Kidney capillary endothelial cell (primary cell): Measurements from ENCODE around the gene FBXO41.

Source experiments
- DNase-seq: peaks from one replicate; pipeline ENCODE4 v3.0.0-alpha.2; 2018; ENCODE audit warnings: low spot score

FBXO41 gene

GRCh38 chr2:73290049-73290839 lies 6.0 kb upstream of the FBXO41 start:
- no peak for DNase-seq

DNA sequence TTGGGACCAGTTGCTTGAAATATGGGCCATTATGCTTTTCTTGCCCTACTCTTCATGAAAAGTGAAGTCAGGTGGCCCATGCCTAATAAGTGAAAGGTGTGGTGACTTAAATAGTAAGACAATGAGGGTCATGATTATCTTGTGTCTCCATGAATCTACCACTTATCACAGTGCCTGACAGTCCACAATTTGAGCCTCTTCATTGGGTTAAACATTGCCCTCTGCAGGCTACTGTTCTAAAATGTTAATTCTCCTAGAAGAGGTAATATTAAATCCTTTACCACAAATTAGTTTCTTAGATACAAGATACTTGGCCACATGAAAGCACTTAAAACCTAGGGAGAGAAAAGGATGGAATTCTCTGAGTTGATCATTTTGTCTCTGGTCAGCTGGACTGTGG lies 5.0 kb upstream of the FBXO41 start:
- no peak for DNase-seq

DNA sequence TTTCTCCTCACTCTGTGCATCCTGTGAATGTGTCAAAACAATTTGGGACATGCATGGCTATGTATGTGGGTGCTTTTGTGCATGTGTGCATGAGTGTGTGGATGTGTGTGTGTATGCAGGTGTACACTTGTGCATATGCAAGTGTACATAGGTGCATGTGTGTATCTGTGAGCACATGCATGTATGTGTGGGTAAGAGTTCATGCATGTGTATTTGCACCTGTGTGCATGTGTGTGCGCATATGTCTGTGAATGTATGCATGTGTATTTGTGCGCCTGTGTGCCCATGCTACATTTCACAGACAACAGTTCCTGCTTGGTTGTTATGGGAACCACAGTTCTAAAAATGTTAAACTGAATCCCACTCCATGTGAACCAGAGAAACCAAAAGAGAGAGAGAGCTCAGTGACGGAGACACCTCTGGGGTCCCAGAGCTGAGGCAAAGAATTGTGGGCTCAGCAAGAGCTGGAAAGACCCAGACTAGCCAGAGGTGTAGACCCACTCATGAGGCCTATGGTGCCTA lies 1.9 kb upstream of the FBXO41 start:
- DNase-seq, result no peak

GRCh38 chr2:73285159-73285739 lies 971 bp upstream of the FBXO41 start:
- no peak for DNase-seq

GRCh38 chr2:73283545-73284295 lies 558 bp downstream of the FBXO41 start:
- no peak for DNase-seq

DNA sequence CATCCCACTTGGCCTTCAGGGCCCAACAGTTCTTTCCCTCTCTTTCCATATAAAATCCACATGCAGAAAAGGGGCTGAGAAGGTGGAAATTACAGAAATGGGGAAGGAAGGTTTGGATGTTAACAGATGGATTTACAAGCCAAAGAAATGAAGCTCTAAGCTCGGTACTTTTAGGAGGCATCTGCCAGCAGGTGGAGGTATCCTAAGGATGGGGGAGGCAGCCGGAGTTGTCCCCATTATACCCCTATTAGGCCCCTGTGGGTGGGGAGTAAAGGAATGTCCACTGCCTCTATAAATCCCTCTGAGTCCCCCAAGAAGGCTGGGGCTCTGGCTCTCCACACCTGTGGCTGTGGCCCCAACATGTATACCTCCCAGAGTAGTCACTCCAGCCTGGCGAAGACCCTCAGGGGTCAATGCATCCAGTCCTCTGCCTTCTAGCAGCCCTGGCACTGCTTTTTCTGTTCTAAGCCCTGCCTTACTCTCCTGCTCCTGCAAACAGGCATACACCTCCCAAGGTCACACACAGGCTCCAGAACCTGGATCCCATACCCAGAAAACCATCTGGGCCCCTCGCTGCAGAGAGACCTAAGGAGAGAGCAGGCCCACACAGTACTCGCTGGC lies 1.2 kb downstream of the FBXO41 start:
- no peak for DNase-seq

- DNase-seq, result no peak
Observed at GRCh38 chr2:73281244-73281643, 3.0 kb downstream of the FBXO41 start.

DNA sequence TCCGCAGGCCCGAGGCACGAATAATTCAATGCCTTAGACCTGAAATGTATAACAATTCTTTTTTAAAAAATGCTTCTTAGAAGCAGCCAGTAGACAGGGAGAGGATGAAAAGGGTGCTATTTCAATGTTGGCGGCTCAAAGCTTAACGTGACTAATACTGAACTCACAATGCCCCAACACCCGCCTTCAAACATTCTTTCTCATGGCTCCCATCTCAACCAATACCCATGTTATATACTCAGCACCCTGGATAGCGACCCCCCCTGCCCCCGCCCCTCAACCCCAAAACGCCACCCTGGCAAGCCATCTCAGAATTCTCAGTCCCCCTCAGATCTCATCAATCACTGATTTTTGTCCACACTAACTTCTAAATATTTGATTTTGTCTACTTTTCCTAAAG lies 4.4 kb downstream of the FBXO41 start:
- no peak for DNase-seq

DNA sequence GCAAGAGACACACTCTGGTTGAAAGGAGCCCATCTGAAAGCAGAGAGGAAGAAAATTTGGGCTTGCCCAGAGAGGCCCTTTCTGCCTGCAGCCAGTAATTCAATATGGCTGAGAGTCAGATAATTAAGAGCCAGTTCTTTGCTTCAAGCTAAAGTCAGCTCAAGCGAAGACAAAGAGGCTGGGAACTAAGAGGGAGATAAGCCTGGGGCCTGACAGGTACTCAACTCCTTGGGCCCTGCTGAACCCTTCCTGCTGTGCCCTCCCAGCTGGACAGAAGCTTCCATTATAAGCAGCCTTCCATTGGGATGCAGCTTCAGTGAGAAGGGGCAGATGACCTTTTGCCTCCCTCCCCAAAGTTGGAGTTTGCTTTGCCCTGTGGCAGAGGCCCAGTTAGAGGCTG lies 12.0 kb downstream of the FBXO41 start:
- no peak for DNase-seq

- DNase-seq, result no peak
Observed at GRCh38 chr2:73269686-73270465, 14.4 kb downstream of the FBXO41 start.

GRCh38 chr2:73268830-73269685 lies 15.2 kb downstream of the FBXO41 start:
- no peak for DNase-seq

DNA sequence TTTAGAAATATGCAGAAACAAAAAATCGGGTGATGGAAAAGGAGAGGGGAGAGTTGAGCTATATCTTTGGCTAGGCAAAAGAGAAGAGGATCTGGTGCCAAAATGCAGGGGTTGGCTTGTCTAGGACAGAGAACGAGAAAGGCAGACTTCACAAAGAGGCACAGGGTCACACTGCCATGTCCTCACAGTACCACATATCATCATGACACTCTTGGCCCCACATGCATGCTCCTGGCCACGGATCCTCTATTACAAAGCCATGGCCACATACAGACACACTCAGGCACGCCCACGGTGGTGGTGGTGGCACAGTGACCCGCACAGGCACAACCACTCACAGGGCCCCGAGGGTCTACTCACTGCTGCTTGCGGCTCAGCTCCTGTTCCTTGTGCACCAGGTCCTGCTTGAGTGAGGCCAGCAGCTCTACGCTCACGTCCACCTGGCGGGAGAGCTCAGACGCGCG lies 15.9 kb downstream of the FBXO41 start:
- DNase-seq, result no peak

DNA sequence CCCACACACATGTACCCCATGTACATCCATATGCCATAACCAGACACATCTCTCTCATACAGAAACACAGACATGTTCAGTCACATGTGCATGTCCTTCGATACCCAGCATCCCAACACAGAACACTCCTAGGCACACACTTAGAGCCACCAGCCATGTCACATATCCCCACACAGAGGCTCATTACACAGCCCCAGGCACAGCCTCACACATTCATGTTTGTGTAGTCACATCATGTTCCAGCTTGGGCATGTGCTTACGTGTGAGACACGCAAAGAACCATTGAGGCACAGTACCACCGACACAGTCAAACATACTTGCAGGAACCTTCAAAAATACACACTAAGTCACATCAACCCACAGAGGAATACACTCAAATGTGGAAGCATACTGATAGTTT lies 17.3 kb downstream of the FBXO41 start:
- DNase-seq, result no peak

DNA sequence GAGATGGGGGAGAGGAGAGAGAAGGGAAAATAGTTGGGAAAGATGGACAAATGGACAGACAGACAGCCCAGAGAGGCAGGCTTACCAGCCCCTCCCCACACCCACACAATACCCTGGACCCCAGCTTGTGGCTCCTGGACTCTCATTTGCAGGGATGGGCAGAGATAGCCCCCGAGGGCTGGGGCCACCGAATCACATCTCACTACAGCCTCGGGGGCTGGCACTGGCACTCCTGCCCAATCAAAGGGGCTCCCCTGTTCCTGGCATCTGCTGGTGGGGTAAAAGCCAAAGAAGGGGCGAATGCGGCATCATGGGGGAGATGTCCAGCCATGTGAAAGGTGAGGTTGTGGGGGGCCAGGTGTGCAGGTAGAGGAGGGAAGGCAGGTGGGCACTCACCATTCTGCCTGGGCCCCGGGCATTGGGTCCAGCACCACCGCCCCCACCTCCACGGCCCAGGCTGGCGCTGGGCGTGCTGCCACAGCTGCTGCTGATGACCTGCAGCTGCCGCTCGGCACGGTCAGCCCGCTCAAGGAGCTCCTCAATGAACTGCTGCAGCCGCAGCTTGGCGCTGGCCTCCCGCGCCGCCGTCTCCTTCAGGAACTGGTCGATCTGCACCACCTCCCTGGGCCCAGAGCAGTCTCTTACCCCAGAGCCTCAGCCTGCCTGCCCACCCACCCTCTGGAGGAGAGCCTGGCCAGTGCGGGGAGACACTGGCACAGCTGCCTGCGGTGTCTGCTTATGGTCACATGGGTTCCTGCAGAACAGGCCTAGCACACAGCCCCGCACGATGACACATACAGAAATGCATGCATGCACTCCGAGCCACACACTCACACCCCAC lies 18.0 kb downstream of the FBXO41 start:
- DNase-seq, result no peak

GRCh38 chr2:73265298-73266060 lies 18.8 kb downstream of the FBXO41 start:
- DNase-seq, result no peak

DNA sequence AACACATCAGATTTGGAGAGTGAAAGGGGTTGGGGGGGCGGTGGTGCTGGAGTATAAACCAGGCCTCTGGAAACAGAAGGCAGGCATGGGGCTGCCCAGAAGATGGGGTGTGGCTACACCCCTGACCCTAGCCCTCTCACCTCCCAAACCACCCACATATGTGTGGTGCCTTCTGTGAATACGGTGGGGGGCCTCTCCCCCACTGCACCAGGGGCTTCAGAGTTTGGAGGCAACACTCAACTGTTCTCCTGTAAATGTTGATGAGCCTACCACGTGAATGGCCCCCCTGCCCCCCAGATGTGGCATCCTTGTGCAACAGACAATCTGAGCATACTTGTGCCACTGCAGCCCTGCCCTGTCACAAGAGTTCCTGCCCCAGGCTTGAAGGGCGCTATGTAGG lies 19.5 kb downstream of the FBXO41 start:
- DNase-seq, result no peak

- no peak for DNase-seq
Observed at GRCh38 chr2:73264332-73264606, 20.0 kb downstream of the FBXO41 start.

- no peak for DNase-seq
Observed at GRCh38 chr2:73263540-73264331, 20.5 kb downstream of the FBXO41 start.
